NCI-H345 (cell line): ENCODE results near the gene CBARP.
A peak's percentile ranks its signal among the peaks of the same experiment; 100 is the strongest.
"Not testable (repeated sequence)": the region's sequence is repeated elsewhere in the genome, so short reads cannot be mapped to it uniquely, and the experiment has no call there.

Source experiments
- DNase-seq: peaks from one replicate; lab custom pipeline; 2025; lab: John Stamatoyannopoulos, UW

Gene CBARP

DNA sequence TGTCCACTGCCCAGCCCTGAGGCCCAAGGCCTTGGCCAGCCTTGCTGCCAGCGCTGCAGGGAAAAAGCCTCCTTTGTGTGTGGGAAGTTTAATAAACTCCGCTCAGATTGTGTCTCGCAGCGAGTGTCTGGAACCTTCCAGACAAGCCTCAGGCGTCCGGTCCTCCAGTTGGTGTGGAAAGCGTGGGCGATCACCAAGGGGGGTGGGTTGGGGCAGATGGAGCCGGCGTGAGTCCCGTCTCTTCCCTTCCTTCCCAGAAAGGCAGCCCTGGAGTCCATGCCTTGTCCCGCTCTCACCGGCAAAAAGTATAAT is 27.6 kb downstream of the CBARP start:
- no peak for DNase-seq

- DNase-seq, result not testable (repeated sequence)
Observed at GRCh38 chr19:1208830-1209229, 29.0 kb downstream of the CBARP start.

DNA sequence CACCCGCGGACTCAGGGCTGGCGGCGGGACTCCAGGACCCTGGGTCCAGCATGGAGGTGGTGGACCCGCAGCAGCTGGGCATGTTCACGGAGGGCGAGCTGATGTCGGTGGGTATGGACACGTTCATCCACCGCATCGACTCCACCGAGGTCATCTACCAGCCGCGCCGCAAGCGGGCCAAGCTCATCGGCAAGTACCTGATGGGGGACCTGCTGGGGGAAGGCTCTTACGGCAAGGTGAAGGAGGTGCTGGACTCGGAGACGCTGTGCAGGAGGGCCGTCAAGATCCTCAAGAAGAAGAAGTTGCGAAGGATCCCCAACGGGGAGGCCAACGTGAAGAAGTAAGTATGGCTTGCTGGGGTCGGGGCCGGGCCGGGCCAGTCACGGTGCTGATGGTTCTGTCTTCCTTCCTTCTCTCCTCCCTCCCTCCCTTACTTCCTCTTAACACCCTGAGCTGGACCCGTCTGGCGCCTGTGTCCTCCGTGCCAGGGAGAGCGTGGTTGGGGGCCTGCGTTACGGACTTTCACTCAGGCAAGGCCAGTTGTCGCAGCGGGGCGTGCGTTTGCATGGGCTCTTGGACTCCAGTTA is 30.8 kb downstream of the CBARP start:
- no peak for DNase-seq

- no peak for DNase-seq
Observed at GRCh38 chr19:1206150-1206863, 31.5 kb downstream of the CBARP start.

DNA sequence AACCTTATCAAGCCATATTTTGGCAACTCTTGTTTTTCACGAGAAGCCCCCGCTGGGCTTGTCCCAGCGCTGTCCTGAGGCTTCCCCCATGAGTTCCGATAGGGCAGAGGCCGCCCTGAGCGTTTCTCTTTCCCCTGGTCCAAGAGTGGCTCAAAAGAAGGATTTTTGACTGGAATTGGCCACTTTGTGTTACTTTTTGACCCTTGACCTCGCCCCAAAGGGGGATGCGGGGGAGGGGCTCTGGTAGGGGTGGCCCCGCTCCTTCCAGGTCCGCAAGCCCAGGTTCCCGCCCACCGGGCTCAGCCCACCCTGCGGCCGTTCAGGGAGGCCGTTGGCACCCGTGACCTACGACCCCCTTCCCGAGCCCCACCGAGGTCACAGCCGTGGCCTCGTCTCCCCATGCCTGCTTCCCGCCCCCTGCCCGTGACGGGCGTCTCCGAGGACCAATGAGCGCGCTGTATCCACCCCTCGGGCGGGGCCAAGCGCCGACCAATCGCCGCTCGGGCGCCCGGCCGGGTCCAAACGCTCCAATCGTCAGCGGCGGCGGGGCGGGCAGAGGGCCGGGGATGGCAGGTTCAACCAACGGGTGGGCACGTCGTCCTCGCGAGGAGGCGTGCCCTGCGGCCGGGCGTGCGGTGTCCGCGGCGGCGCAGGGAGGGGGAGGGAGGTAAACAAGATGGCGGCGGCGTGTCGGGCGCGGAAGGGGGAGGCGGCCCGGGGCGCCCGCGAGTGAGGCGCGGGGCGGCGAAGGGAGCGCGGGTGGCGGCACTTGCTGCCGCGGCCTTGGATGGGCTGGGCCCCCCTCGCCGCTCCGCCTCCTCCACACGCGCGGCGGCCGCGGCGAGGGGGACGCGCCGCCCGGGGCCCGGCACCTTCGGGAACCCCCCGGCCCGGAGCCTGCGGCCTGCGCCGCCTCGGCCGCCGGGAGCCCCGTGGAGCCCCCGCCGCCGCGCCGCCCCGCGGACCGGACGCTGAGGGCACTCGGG is 32.4 kb downstream of the CBARP start, which contains the start of gene STK11:
Gene STK11 (plus strand): TSS at position 665 of the 986 bp plus-strand sequence. CDS start 1,136 bp downstream, outside the sequence.
- peak; percentile 98 for DNase-seq

- DNase-seq, result not testable (repeated sequence)
Observed at GRCh38 chr19:1200614-1201013, 37.2 kb downstream of the CBARP start.

- no peak for DNase-seq
Observed at GRCh38 chr19:1199531-1199930, 38.3 kb downstream of the CBARP start.

DNA sequence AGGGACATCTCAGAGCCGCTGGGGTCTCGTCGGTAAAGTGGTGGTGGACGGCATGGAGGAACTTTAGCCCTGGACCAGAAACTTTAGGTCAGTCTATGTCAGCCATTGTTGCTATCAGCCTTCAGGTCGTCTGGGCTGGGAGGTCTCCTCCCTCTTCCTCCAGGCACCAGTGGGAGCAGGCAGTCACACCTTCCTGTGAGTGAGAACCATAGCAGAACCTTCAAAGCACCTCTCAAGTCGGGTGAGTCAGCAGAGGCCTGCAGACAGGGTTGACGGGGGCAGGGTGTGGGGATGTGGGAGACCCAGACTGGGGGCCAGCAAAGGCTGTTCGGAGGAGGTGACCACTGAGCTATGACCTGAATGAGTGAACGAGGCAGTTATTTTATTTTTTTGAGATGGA is 48.4 kb downstream of the CBARP start:
- no peak for DNase-seq

DNA sequence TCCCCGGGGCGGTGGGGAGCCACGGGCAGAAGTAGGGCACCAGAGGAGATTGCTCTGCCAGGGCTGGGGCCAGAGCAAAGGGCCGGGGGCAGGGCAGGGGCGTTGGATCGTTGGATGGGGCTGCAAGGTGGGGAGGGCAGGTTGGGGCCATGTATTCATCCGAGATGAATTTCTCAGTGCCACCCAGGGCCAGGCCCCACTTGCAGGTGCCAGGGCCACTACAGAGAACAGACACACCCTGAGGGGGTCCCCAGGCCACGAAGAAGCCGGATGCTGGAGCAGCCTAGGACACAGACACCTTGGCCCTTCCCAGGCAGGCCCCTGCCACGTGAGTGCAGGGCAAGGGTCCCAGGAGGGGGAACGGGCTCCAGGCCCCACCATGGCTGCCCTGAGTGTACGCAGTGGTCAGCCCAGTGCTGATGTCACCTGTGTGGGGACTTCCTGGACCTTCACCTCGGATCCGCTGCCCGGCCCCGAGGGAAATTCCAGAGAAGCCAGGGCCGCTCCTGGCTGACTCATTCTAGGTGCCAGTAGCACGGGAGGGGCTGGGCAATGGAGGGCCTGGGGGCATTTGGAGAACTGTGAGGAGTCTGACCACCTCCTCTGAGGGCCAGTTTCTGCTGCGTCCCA is 54.1 kb downstream of the CBARP start:
- DNase-seq, result no peak

DNA sequence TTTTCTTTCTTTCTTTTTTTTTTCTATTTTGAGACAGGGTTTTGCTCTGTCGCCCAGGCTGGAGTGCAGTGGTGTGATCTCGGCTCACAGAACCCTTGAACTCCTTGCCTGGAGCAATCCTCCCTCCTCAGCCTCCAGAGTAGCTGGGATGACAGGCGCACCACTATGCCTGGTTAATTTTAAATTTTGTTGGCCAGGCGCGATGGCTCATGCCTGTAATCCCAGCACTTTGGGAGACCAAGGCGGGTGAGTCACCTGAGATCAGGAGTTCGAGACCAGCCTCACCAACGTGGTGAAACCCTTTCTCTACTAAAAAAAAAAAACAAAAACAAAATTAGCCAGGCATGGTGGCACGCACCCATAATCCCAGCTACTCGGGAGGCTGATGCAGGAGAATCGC is 55.1 kb downstream of the CBARP start:
- DNase-seq, result no peak

- DNase-seq, result no peak
Observed at GRCh38 chr19:1182068-1182467, 55.7 kb downstream of the CBARP start.

- DNase-seq, result no peak
Observed at GRCh38 chr19:1181606-1182005, 56.2 kb downstream of the CBARP start.
